Stimulated activated CD8-positive, alpha-beta memory T cell treated with anti-CD3 and anti-CD28 coated beads, Interleukin-7, amount 100 ng/mL, for 4 hours (primary cell): ENCODE results near the gene LCK.
A peak's percentile ranks its signal among the peaks of the same experiment; 100 is the strongest.

ENCODE experiments used
- DNase-seq, 2 donors: peaks; one replicate each; pipeline ENCODE4 v3.0.0-alpha.2; 2020; ENCODE audit warnings: low read depth in 2 of 2

LCK gene

DNA sequence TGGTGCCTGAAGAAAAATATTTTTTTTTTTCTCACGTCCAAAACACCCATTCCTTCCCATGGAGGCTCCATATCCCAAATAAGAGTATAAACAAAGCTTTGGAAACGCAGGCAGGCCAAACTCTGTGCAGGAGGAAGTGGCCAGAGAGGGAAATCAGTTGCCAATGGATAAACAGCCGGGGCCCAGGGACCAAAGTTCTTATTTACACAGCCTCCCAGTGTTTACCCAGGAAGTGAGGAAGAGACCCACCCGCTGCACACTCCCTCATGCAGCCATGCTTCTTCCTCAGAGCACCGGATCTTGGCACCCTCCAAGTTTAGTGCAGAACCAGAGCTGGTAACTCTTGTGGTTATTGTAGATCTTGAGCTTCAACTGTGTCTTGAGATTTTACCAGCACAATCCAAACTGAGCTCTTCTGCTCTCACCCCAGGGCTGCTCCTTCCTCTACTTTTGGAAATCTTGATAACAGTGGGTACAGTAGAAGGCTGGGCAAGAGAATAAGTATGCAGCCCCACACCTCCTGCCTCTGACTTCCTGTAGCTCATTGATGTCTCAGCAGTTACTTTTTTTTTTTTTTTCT, 70.7 kb downstream of the LCK start:
- no peak for DNase-seq

DNA sequence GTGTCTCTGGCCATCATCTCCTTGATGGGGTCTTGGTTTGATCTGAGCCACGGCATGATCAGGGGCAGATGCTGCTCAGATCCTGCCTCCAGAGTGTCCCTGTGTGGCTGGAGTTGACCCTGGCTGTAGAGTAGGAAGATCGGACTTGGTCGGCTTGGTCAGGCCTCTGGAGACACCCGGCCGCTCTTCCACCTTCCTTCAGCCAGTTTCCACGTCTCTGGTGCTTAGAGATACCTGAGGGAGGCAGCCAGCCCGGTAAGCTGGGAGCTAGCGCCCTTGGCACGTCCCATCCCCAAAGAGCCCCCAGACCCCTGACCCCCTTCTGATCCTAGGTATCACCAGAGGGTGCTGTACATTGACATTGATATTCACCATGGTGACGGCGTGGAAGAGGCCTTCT, 76.1 kb downstream of the LCK start:
- no peak for DNase-seq

DNA sequence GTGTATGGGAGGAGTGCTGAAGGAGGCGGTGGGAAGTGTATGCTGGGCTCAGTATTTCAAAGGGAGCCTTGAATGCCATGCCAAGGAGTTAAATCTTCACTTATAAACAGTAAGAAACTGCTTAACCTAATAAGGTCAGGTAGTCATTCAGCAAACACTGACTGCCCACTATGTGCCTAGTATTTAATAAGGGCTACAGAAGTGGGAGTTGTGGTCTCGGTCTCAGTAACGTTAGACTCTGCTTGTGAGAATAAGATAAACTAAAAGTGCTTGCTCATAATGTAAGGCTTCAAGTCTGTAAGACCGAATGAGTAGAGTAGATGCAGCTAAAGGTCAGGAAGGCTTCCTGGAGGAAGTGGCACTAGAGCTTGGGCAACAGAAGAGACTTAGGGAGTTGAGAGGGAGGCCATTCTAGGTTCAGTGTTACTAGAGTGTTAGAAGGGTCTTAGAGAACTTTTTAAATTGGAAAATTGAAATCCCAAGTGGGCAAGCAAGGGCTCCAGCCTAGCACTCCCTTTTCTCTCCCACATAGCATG, 78.9 kb downstream of the LCK start:
- no peak for DNase-seq

DNA sequence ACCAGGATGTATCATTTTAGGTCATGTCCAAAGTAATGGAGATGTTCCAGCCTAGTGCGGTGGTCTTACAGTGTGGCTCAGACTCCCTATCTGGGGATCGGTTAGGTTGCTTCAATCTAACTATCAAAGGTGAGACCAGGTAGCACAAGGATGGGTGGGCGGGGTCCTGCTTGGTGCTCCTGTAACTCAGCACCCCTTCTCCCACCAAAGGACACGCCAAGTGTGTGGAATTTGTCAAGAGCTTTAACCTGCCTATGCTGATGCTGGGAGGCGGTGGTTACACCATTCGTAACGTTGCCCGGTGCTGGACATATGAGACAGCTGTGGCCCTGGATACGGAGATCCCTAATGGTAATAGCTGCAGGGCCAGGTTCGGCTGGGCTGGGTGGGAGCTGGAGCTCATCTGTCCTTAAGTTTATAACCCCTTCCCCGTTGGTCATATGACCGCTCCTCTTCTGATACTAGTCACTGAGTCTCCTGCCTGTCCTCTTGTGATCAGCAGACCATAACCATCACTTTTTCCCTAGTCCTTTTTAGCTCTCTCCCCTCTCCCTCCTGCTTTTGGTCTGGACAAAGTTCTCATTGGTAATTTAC, 79.6 kb downstream of the LCK start:
- no peak for DNase-seq

DNA sequence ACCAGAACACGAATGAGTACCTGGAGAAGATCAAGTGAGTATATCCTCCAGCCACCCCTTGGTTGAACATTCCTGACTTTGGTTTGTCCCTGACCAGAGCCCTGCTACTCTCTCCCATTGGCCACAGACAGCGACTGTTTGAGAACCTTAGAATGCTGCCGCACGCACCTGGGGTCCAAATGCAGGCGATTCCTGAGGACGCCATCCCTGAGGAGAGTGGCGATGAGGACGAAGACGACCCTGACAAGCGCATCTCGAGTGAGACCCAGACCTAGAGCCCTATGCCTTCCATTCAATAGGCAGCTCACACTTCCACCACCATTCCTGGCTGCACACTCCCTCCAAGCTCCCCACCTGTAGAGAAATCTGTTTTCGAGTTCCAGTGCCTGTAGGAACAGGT, 80.5 kb downstream of the LCK start:
- DNase-seq, result no peak

DNA sequence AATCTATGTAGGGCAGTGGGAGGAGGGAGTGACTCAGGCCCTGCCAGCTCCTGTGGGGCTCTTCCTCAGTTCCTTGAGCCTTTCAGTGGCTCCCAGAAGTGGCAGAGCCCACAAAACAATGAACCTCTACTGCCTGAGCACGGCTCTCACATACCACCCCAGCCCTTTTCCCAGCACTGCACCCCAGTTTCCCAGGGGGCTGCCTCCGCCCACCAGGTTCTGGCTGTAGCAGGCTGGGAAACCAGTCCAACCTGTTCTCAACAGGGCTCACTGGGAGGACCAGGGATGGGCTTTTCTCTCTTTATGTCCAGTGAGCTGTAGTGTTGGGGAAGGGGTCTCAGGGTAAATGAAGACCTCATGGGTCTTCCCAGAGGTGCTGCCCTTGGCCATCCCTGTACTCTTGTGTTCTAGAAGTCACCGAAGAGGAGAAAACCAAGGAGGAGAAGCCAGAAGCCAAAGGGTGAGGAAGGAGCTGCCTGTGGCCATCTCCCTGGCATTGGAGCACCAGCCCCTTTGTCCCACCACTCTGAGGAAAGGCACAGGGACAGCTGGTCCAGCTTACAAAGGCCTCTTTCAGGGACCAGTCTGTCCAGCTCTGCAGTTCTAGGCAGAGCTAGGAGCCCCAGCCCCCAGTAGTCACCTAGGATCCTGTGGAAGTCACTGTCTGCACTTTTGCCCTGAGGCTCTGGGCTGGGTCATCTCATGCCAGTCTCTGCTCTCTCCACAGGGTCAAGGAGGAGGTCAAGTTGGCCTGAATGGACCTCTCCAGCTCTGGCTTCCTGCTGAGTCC, 81.4 kb downstream of the LCK start:
- no peak for DNase-seq

DNA sequence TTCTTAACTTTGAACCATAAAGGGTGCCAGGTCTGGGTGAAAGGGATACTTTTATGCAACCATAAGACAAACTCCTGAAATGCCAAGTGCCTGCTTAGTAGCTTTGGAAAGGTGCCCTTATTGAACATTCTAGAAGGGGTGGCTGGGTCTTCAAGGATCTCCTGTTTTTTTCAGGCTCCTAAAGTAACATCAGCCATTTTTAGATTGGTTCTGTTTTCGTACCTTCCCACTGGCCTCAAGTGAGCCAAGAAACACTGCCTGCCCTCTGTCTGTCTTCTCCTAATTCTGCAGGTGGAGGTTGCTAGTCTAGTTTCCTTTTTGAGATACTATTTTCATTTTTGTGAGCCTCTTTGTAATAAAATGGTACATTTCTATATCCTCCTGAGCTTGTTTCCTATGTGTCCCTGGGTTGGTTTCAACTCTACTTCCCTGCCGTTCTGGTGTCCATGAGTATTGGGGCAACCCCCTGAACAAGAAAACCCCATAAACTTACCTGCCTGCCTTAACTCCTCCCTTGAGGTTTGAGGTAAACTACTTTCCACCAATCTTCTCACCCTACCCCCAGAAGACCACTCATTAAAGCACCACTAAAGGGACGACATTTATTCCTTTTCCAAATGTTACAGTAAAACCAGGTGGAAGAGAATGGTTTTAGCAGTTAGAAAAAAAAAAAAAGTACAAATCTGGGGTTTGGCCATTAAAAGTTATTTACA, 82.3 kb downstream of the LCK start:
- DNase-seq, result no peak

DNA sequence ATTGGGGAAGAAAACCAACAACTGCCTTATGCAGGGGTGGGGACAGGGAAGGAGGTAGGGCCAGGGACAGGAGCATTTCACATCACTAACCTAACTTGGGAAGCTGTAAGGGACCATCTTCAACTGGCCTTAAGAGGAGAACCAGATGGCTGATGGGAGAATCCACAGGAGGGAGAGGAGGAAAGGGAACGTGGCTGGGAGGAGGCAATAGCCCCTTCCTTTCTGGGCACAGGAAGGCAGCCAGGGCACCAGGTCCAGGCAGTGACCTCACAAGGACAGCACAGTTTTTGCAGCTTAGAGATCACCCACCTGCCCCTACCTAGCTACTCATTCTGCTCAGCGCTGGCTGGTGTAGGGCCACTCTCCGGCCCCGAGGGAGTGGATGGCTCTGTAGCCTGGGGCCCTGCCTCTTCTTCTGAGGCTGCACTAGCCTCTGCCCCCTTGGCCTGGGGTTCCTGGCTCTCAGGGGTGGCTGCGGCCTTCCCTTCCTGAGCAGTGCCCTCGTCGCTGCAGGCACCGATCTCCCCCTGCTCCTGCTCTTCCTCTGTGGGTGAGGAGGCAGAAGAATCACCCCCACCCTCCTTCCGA, 83.3 kb downstream of the LCK start:
- DNase-seq, result no peak

DNA sequence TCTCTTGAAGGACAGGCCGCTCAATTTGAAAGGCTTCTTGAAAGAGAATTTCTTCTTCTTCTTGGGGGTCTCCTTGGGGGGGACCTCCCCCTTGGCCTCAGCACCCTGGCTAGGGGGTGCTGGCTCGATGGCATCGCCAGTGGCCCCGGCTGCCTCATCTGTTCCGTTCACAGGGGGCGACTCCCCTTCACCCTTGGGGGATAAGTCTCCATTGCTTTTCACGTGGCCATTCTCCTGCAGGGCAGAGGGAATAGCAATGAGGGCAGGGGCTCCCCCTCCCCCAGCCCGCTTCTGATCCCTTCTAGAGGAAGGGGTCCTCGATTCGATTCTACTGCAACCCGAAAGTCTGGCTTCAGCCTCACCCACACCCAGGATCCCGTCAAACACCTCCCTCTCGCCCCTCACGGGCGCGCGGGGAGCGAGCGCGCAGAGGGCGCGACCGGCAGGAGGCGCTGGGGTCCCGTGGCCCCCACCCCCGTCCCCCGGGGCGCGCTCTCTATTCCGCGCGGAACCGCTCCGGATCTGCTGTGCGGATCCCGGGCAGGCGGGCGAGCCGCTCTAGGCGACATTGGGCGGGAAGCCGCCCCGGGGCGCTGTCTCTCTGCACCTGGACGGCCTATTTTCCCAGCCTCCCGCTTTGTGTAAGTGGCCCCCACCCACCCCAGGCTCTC, 83.9 kb downstream of the LCK start:
- DNase-seq, result peak; percentile 27 to 63

DNA sequence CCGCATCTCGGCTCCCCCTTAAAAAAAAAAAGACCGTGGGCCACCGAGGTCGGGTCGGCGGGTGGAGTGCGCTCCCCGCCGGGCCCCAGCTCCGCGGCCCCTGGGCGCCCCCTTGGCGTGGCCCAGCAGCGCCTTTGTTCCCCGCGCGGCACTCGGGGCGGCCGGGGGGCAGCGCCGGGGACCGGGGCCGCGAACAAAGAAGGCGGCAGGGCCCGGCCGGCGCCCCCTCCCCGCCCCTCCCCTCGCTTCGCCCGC, 84.4 kb downstream of the LCK start:
- no peak for DNase-seq
